Measurements from ENCODE around the gene RNF4.
"Not testable (repeated sequence)": the region's sequence is repeated elsewhere in the genome, so short reads cannot be mapped to it uniquely, and the experiment has no call there.

The RNF4 gene

DNA sequence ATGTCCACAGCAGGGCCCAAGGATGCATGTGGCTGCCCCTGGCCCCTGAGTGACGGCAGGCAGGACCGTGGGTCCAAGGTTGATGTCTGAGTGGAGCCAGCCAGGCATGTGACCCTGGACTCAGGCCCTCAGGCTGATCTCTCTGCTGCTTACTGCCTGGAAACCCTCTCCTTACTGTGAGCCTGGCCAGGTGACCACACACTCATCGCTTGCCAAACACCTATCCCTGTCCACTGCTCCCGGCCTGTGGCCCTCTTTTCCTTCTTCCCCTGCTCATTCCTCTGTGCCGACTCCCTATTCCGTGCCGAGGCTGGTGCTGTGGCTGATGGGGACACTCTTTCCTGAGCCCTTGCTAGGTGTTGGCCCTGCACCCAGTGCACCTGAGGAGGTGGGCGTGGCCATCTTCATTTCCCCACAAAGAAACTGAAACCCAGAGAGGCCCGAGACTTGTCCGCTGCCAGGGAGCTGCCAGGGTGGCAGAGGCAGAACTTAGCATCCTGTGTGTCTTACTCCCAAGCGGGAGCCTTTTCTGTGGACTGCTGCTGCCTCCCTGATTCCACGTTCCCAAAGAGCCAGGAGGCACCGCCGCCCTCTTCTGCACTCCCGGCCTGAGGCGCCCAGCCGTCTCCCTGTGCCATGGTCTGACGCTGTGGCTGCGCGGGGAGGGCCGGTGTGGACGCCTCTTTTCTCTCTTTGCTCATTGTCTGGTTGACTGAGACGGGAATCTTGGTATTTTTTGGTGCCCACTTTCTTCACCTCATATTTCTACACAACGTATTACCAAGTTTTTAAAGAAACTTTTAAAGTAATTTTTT is 11.2 kb upstream of the RNF4 start:
- in situ Hi-C loops (cut with MboI; ENCODE audit: low sequenced_read_pairs), result no loop called here

DNA sequence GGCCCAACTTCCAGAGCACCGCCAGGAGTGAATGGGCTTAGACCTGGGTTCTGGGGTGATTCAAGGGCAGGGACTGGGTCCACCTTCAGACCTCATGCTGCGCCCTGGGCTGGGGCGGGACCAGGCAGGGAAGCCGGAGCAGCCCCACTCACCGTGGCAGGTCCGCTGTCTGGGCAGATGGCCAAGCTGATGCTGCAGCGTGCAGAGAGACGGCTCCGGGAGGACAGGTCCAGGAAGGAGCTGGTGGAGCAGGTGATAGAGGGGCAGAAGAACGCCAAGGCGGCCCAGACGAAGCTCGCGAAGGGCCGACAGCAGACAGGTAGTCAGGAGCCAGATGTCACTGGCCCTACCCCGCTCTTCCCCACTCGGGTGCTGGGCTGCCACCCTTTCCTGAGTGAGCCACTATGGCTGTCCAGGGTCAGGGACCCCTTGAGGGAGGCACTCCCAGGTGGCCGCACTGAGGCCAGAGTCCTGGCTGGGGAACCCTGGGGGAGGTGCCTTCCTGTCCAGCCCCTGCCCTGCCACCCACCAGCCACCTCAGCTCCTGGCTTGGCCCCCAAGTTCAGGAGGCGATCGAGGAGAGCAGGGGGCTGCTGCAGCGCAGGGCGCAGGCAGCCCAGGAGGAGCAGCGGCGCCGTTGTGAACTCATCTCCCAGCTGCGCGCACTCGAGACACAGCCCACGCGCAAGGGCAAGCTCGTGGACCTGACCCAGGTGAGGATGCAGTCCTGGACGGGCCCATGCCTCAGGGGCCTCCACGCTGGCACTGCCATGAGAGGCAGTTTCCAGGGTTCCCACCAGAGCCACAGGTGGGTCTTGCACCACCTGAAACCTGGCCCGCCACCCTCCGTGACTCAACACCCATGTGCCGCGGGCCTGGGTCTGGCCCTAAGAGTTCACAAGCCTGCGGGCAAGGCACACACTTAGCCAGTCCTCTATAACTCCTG is 10.1 kb upstream of the RNF4 start:
- in situ Hi-C loops (cut with MboI; ENCODE audit: low sequenced_read_pairs), result no loop called here

DNA sequence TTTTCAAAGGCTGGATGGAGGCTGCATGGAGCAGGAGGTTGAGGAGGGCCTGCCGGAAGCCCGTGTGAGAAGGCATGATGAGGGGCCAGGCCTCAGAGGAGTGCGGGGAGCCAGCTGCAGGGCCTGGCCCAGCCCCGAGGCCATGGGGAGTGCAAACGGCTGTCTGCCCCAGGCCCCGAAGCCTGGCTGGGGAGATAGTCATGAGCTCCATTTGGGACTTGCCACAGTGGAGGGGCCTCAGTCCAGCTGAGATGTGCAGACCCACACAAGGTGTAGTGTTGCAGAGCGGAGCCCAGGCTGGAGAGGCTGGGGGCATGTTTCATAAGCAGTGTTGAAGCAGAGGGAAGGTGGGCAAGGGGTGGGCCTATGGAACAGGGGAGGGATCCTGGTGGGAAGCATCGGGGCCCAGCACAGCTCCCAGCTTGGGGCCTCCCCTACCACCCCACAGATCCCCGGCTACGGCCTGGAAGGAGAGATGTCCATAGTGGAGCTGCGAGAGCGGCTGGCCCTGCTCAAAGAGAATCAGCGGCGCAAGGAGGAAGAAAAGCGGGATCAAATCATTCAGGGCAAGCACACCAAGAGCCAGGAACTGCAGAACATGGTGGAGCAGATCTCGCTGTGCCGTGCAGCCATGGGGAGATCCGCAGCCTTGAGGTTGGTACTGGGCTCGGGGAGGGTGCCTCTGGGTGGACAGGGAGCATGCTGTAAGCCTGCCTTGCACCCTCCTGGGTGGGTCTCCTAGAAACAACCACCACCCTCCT is 9.1 kb upstream of the RNF4 start:
- in situ Hi-C loops (cut with MboI; ENCODE audit: low sequenced_read_pairs), result no loop called here

DNA sequence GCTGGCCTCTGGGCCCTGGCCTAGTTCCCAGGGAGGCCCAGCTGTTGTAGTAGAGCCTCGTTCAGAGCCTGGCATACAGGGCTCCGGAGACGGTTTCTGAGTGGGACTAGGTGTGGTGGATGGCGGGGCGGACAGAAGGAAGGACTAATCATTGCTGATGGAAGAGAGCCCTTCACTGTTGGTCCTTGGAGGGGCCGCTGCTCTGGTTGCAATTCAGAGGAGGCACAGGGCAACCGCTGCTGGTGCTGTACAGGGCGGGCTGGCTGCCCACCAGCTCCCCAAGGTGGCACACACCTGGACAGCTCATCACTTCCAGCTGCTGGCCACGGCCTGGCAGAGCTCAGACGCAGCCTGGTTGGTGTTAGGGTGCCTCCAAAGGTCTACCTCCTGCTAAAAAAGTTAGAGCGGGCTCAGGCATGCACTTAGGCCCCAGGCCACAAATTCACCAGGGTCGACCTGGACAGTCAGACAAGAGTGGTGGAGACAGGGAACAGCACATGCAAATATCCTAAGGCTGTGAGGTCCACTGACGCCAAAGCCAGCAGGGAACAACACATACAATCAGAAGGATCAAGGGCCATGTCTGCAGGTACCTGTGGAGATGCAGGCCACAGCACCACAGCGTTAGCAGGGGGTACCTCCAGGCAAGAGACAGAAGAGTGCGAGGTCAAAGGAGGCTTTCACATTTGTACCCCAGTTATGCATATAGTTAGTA is 7.5 kb upstream of the RNF4 start:
- in situ Hi-C loops (cut with MboI; ENCODE audit: low sequenced_read_pairs), result no loop called here

DNA sequence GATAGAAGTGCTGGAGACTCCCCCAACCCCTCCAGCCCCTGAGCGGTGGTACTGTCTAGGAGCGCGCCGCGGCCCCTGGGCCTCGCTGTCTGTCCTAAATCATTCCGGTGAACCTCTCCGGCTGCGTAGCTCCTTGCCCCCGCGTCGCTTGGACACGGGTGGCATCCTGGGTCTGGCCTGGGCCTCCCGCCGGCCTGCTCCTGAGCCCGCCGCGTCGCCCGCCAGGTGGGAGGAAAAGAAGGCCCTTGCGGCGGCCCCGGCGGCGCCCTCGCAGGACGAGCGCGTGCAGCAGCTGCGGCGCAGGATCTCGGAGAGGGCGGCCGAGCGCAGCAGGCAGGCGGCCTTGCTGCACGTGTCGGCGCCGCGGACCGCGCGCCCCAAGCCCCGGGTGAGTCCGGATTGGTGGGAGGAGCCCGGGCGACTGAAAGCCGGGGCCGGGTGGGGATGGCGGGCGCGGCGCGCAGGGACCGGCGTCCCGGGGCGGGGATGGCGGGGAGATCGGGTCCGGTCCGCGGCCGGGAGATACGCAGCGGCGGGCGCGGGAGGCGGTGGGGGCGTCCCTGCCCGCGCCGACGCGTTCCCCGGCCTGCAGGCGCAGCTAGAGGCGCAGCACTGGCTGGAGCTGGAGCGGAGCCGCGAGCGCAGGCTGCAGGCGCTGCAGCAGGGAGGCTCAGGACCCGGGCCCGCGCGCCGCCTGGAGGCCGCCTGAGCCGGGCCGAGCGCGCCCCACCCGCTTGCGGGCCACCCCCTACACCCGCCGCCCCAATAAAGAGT is 6.5 kb upstream of the RNF4 start:
- in situ Hi-C loops (cut with MboI; ENCODE audit: low sequenced_read_pairs), result no loop called here

DNA sequence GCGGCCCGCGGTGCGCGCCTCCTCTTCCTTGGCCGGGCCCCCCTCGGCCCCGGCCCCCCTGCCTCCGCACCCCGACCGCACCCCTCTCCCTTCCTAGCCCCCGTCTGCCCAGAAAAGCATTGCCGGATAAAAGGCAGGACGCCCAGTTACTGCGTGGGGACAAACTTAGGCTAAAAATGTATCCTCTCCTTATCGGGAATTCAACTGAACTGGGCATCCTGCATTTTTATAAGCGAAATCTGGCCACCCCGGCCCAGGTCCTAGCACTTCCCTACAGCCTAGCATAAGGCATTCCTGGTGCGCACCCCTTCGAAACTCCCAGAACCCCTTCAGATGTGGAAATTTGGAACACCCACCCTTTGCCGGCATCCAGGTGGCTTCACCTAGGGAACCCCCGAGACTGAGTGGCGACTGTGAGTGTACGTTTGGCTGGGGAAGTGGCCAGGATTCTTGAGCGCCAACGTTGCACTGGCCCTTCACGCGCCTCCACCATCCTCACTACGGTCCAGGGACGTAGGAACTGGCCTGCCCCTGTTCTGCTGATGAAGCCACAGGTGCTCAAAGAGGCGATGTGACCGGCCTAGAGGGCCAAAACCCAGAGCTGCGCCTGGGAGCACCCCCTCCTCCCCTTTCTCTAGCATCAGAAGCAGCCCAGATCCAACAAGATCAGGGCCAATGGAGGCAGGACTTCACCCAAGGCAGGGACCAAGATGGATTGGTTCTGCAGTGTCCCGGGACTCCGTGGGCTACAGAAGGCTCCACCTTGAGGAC is 5.7 kb upstream of the RNF4 start:
- in situ Hi-C loops (cut with MboI; ENCODE audit: low sequenced_read_pairs), result no loop called here

DNA sequence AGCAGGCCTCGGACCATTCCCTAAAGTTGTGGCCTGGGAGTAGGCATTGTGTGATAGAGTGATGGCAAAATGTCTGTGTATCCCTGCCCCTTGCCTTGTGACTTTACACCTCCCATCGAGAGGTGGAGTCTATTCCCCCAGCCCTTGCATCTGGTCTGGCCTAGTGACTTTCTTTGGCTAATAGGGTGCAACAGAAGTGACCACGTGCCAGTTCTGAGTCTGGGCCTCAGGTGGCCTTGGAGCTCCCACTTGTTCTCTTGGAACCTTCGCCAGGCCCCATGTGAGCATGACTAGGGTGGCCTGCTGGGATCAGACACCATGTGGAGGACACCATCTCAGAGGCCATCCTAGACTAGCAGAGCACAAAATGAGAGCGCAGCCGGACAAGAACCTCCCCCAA is 3.9 kb upstream of the RNF4 start:
- in situ Hi-C loops (cut with MboI; ENCODE audit: low sequenced_read_pairs), result no loop called here

DNA sequence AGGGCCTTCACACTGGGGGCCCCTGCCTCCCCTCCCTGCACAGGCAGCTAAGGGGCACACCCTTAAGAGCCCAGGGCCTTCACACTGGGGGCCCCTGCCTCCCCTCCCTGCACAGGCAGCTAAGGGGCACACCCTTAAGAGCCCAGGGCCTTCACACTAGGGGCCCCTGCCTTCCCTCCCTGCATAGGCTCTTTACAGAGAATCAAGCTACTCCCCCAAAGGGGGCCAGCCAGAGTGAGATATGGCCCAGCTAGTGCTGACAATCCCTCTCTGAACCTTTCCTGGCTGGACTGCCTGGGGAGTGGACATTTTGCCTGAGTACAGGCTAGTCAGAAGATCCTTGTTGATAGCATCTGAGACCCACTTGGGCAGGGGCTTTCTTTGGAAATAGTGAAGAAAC is 3.4 kb upstream of the RNF4 start:
- in situ Hi-C loops (cut with MboI; ENCODE audit: low sequenced_read_pairs), result not testable (repeated sequence)

DNA sequence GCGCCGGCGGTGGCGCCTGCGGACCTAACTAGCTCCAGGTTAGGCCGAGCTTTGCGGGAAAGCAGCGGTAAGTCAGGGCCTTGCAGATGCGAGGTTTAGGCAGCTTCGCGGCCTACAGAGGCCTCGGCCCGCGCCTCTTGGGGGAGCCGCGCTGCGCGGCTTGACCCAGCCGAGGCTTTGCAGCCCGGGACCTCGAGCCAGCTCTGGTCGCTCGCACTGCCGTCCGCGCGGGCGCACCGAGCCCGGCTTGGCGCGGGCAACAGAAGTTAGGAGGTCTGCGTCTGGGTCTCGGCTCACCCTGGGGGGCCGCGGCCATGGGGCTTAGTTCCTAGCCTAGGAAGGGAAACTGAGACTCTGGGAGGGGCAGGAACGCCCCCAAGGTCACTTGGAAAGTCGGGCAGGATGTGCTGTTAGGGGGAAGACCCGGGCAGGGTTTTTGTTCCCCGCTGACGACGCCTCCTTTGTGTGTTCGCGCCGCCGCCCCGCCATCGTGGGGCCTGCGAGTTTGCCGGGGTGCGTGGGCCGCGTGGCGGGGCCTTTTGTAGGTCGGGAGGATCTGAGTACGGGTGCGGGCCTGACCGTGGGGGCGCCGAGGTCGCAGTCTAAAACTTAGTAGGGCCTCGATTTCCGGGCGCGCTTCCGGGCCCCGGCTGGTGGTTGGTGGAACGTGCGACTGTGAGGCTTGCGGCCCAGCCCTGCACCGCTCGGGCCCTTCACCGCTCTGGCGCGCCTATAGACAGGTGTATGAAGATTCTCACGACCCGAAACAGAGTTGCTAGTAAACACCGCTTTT is 482 bp downstream of the RNF4 start:
- in situ Hi-C loops (cut with MboI; ENCODE audit: low sequenced_read_pairs), result no loop called here

DNA sequence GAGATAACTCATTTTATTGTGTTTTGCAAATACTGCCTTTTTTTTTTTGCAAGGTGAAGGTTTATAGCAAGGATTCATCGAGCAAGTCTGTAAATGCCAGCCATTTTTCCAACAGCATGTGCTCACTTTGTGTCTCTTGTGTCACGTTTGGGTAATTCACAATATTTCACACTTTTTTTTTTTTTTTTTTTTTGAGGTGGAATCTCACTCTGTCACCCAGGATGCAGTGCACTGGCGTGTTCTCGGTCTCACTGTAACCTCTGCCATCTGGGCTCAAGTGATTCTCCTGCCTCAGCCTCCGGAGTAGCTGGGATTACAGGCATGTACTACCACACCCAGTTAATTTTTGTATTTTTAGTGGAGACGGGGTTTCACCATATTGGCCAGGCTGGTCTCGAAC is 1.9 kb downstream of the RNF4 start:
- in situ Hi-C loops (cut with MboI; ENCODE audit: low sequenced_read_pairs), result no loop called here

DNA sequence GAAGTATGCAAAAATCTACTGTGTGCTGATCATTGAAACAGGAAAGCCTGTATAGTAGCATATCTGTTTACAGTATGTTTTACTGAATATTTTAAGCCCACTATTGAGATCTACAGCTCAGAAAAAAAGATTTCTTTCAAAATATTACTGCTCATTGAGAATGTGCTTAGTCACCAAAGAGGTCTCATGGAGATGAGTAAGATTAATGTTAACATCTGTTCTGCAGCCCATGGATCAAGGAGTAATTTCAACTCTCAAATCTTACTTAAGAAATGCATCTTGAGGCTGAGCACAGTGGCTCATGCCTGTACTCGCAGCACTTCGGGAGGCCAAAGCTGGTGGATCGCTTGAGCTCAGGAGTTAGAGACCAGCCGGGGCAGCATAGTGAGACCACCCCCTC is 3.3 kb downstream of the RNF4 start:
- in situ Hi-C loops (cut with MboI; ENCODE audit: low sequenced_read_pairs), result no loop called here

DNA sequence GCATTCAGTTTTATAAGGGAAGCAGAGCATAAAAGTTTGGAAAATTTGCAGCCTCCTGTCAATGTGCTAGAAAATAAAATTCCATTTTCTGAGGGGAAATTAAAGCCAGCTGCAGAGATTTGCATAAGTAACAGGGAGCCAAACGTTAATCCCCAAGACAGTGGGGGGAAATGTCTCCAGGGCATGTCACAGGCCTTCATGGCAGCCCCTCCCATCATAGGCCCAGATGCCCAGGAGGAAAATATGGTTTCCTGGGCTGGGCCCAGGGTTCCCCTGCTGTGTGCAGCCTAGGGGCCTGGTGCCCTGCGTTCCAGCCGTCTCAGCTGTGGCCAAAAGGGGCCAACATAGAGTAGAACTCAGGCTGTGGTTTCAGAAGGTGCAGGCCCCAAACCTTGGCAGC is 9.3 kb downstream of the RNF4 start:
- in situ Hi-C loops (cut with MboI; ENCODE audit: low sequenced_read_pairs), result no loop called here

DNA sequence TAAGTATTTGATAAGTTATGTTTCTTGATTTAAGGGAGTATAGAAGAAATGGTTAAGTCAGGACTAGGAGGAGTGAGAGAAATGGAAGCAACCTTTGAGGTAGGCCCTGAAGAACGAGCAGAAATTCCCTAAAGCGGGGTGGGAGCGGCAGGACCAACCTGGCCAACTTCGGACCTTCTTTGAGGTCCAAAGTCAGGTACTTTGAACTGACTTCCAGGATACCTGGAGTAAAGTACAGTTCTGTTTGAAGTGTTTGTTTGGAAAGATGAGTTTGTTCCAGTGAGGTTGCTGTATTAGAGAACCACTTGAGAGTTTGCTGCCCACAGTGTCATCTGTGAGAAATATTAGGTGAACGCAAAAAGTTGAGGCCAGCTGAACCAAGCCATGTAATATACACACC is 11.7 kb downstream of the RNF4 start:
- in situ Hi-C loops (cut with MboI; ENCODE audit: low sequenced_read_pairs), result no loop called here

DNA sequence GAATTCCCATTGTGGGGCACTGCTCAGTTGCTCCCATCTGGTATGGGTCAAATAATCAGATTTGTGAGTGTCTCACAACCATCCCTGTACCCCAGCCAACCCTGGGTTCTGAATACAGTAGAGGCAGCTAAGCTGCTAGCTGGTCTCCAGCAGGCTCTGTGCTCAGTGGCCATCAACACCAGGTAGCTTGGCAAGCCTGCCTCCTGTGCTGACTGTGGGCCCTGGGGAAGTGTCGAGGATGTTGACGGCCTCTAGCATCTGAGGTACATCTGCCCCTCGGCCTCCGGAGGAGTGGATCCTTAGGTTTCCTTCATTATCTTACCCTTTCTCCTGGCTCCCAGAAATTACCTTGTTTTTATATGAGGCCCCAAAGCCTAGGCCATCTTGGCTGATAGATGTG is 13.3 kb downstream of the RNF4 start:
- in situ Hi-C loops (cut with MboI; ENCODE audit: low sequenced_read_pairs), result no loop called here

DNA sequence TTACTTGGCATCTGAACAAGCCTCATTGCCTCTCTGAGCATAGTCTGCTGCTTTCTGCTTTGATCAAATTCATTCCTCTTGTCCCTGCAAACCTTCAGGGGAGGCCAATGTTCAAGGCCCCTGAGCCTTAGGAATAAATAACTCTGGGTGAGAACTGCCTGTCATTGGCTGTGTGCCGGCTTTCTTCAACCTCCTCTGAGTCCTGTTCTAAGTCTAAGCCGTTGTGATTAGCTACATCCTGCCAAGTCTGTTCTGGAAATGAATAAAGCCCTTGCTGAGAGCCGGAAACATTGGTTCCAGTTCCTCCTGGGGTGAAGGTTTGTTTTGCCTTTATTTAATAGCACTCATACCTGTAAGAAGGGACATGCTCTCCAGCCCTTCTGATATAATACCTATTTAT is 13.8 kb downstream of the RNF4 start:
- in situ Hi-C loops (cut with MboI; ENCODE audit: low sequenced_read_pairs), result no loop called here

DNA sequence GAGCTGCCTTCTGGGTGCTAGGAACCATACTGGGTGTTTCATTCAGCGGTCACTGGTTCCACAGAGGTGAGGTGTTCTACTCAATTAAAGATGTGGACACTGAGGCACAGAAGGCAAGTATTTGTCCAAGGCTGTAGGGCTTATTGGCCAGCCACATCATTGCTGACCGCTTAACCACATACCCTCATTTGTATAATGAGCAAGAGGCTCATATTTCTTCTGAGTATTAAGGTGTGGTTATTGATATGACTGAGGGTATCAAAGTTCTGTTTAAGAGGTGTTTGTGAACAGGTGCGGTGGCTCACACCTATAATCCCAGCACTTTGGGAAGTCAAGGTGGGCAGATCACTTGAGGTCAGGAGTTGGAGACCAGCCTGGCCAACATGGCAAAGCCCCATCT is 14.3 kb downstream of the RNF4 start:
- in situ Hi-C loops (cut with MboI; ENCODE audit: low sequenced_read_pairs), result no loop called here

DNA sequence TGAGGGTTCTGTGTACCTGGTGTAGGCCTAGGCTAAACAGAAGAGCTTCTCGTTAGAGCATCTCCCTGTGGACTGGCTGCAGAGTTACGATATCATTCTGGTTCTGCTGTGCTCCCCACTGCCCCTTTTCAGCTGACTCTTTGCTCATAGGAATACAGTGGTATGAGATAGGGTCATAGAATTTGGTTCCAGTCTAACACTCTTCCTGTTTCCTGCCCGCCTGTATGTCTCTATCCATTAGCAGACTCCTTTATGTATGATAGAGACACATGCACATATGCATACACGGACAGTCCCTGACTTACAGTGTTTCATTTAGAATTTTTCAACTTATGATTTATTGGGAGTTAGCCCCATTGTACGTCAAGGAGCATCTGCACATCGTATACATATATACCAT is 15.3 kb downstream of the RNF4 start:
- in situ Hi-C loops (cut with MboI; ENCODE audit: low sequenced_read_pairs), result no loop called here

DNA sequence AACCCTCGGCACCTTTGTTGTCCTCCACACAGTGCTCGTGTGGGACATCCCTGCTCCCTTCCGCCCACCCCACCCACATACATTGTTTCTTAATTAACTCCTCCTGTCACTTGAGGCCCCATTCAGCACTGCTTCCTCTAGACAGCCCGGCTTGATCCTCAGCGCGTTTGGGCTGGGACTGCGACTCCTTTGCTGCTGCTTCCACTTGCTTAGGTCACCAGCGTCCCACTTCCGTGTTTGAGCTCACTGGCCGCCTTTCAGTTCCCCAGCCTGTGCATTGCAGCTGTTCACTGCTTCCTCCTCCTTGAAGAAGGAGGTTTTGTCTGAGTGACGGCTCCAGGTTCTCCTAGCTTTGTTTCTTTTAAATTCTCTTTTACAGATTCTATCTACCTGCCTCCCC is 16.1 kb downstream of the RNF4 start:
- in situ Hi-C loops (cut with MboI; ENCODE audit: low sequenced_read_pairs), result no loop called here
